ENCODE measurements around the gene ARMH1. TPM values are rescaled to one million over a fixed set of nuclear protein-coding genes. Genes with fewer than 3 reads are reported as not detected.
A peak's percentile ranks its signal among the peaks of the same experiment; 100 is the strongest.

The ARMH1 gene
- polyA plus RNA-seq, 1 of the 3 experiments (the other 2 are of a cell fraction): 6.6 TPM

DNA sequence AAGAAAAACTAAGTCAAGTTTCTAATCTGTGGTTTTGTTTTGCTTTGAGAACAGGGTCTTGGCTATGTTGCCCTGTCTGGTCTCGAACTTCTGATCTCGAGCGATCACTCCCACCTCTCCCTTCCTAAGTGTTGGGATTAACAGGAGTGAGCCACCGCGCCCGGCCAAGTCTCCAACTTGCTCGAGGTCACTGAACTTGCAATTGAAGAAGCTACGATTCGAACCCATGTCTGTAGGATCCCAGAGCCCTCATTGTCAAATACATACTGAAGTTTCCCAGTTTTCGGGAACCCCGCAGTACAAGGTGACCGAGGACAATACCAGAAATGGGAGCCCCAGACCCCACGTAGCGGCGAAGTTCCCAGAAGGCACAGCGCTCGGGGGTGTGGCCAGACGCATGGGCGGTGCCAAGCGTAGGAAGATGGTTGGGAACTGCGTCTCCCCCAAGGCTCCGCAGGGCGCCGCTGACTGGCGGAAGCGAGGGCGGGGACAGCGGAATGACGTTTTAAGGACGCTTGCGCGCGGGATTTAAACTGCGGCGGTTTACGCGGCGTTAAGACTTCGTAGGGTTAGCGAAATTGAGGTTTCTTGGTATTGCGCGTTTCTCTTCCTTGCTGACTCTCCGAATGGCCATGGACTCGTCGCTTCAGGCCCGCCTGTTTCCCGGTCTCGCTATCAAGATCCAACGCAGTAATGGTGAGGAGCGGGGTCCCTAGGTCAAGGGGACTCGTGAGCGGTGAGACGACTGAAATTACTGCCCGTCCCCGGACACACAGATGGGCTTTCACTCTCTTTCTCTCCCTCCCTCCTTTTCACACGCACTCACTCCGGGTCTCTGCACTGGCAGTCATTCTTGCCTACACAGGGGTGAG, 65.0 kb downstream of the ARMH1 start, which contains the start of gene KIF2C:
KIF2C (plus strand) TSS at position 531 of the 872 bp plus-strand sequence; CDS start at position 627, 96 bp downstream.
- Histone ChIP-seq H3K4me1 (ENCODE audit: control insufficient read depth in 1 of 2, insufficient read depth in 2 of 2, low read depth in 1 of 2, low read length in 1 of 2) (peaks cover 0 to 5% of the 10 kb centered on the region in 2 experiments; a peak in 2 of 4 replicates), H3K4me2 (peak within 1 kb of the TSS; percentile 93), H3F3A (replicated peaks; ENCODE audit: insufficient read depth) (peaks cover 9% of the 10 kb centered on the region), H3K27ac (ENCODE audit: low read depth in 2 of 2, low read length in 1 of 2) (peak within 1 kb of the TSS; percentile 89), H3K79me2 (ENCODE audit: insufficient read depth) (peaks cover 48% of the 10 kb centered on the region), H3K9ac (peak within 1 kb of the TSS; percentile 85), H3K9me3 (no peaks in the 10 kb centered on the region), H3K36me3 (replicated peaks in 1 of 2; ENCODE audit: control insufficient read depth in 1 of 2, insufficient read depth in 2 of 2, low read length in 1 of 2) (peaks cover 0 to 5% of the 10 kb centered on the region in 2 experiments), H3K9me2 (no peaks in the 10 kb centered on the region), H3K27me3 (ENCODE audit: insufficient read depth) (no peaks in the 10 kb centered on the region), H3K4me3 (ENCODE audit: low read depth in 2 of 2, low read length in 1 of 2) (peak within 1 kb of the TSS; percentile 58 to 85), H4K20me1 (ENCODE audit: insufficient read depth) (no peaks in the 10 kb centered on the region), H2AFZ (ENCODE audit: low read depth) (peak within 1 kb of the TSS; percentile 95)
- ChIA-PET CTCF (interaction anchor here (0.6 to 1.0 kb wide), 3 partner anchors 10 to 64 kb away, joined by 3 read pairs; no protein-coding TSS in a partner anchor), POLR2A (interaction anchor here (0.6 kb wide), 1 partner anchor 10 kb away, joined by 3 read pairs; no protein-coding TSS in a partner anchor)
- WGBS (ENCODE audit: low lambda C conversion rate): under 1% methylated on average over 39 of the region's 57 CpGs
- peak; percentile 97 for DNase-seq
- TF ChIP-seq, protein P1, sequence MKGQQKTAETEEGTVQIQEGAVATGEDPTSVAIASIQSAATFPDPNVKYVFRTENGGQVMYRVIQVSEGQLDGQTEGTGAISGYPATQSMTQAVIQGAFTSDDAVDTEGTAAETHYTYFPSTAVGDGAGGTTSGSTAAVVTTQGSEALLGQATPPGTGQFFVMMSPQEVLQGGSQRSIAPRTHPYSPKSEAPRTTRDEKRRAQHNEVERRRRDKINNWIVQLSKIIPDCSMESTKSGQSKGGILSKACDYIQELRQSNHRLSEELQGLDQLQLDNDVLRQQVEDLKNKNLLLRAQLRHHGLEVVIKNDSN (IDR thresholded peaks at IDR 0.05; ENCODE audit: borderline replicate concordance, low read depth): no peak
- TF ChIP-seq ELF1 (IDR thresholded peaks at IDR 0.05) (peak; percentile 64), EP300 (IDR thresholded peaks at IDR 0.05; ENCODE audit: borderline replicate concordance in 1 of 2, low read depth in 1 of 2, low read length in 1 of 2) (no peak), RAD21 (IDR thresholded peaks at IDR 0.05; ENCODE audit: low read length) (no peak), CHD2 (IDR thresholded peaks at IDR 0.05; ENCODE audit: low read length, partially characterized antibody) (peak; percentile 58), SMC3 (IDR thresholded peaks at IDR 0.05; ENCODE audit: low read depth, low read length) (no peak), FOXM1 (IDR thresholded peaks at IDR 0.05; ENCODE audit: low read depth) (peak; percentile 99), MXI1 (IDR thresholded peaks at IDR 0.05; ENCODE audit: low read depth, low read length) (peak; percentile 94), TAF1 (IDR thresholded peaks at IDR 0.05; ENCODE audit: borderline replicate concordance, low read depth, low read length) (peak; percentile 76), TCF12 (IDR thresholded peaks at IDR 0.05) (peak; percentile 16; the same call in 1 of the 2 replicates), FOXJ3 (CRISPR knock-in tag; IDR thresholded peaks at IDR 0.05) (no peak), PBX3 (IDR thresholded peaks at IDR 0.05) (peak; percentile 27; the same call in 1 of the 2 replicates), SIN3A (IDR thresholded peaks at IDR 0.05; ENCODE audit: borderline replicate concordance, low read depth, low read length) (peak; percentile 99), NFIC (IDR thresholded peaks at IDR 0.05; ENCODE audit: borderline replicate concordance) (no peak), JUND (IDR thresholded peaks at IDR 0.05) (no peak), GABPA (IDR thresholded peaks at IDR 0.05; ENCODE audit: low read depth) (peak; percentile 63), EZH2phosphoT487 (IDR thresholded peaks at IDR 0.05; ENCODE audit: borderline replicate concordance, low read depth) (no peak), RXRA (IDR thresholded peaks at IDR 0.05; ENCODE audit: borderline replicate concordance, low read depth) (no peak), POLR2AphosphoS5 (IDR thresholded peaks at IDR 0.05; ENCODE audit: low read depth, low read length) (peak; percentile 98), NRF1 (IDR thresholded peaks at IDR 0.05; ENCODE audit: low read depth, low read length) (peak; percentile 48; the same call in 1 of the 2 replicates), TEAD4 (IDR thresholded peaks at IDR 0.05; ENCODE audit: borderline replicate concordance, insufficient read depth) (no peak), MEF2A (IDR thresholded peaks at IDR 0.05; ENCODE audit: borderline replicate concordance, low read depth) (no peak), REST (IDR thresholded peaks at IDR 0.05; ENCODE audit: low read depth, low read length) (0 out of 2 replicates have a peak, but pooled peaks have one; percentile 3)
- TF ChIP-seq, protein P2, sequence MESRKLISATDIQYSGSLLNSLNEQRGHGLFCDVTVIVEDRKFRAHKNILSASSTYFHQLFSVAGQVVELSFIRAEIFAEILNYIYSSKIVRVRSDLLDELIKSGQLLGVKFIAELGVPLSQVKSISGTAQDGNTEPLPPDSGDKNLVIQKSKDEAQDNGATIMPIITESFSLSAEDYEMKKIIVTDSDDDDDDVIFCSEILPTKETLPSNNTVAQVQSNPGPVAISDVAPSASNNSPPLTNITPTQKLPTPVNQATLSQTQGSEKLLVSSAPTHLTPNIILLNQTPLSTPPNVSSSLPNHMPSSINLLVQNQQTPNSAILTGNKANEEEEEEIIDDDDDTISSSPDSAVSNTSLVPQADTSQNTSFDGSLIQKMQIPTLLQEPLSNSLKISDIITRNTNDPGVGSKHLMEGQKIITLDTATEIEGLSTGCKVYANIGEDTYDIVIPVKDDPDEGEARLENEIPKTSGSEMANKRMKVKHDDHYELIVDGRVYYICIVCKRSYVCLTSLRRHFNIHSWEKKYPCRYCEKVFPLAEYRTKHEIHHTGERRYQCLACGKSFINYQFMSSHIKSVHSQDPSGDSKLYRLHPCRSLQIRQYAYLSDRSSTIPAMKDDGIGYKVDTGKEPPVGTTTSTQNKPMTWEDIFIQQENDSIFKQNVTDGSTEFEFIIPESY (IDR thresholded peaks at IDR 0.05; ENCODE audit: borderline replicate concordance, low read depth): 0 out of 2 replicates have a peak, but pooled peaks have one; percentile 44
- TF ChIP-seq, protein P3, sequence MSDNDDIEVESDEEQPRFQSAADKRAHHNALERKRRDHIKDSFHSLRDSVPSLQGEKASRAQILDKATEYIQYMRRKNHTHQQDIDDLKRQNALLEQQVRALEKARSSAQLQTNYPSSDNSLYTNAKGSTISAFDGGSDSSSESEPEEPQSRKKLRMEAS (IDR thresholded peaks at IDR 0.05; ENCODE audit: low read depth): peak; percentile 83
